ENCODE measurements around the gene PDHX. TPM values are rescaled to one million over a fixed set of nuclear protein-coding genes. Genes with fewer than 3 reads are reported as not detected.

The PDHX gene
- total RNA-seq, 1 donor from 2014 or later, result 18.6 TPM

DNA sequence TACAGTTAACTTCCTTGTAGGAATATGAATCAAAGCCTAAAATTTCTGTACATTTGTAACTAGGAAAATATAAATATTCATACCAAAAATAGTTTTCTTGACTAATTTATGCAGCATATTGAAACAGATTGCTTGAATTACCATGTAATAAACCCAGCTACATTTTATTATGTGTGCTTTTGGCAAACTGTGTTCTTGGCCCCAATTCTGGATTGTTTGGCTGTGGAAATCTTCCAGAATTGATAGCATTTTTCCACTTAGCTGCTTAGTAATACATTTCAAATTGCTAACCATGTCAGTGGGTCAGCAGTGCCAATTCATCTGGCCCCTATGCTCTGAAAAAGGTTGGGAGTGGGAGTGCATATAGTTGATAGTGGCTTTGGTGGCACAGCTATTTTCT lies 32.3 kb downstream of the PDHX start:
- TF ChIP-seq, protein P1, sequence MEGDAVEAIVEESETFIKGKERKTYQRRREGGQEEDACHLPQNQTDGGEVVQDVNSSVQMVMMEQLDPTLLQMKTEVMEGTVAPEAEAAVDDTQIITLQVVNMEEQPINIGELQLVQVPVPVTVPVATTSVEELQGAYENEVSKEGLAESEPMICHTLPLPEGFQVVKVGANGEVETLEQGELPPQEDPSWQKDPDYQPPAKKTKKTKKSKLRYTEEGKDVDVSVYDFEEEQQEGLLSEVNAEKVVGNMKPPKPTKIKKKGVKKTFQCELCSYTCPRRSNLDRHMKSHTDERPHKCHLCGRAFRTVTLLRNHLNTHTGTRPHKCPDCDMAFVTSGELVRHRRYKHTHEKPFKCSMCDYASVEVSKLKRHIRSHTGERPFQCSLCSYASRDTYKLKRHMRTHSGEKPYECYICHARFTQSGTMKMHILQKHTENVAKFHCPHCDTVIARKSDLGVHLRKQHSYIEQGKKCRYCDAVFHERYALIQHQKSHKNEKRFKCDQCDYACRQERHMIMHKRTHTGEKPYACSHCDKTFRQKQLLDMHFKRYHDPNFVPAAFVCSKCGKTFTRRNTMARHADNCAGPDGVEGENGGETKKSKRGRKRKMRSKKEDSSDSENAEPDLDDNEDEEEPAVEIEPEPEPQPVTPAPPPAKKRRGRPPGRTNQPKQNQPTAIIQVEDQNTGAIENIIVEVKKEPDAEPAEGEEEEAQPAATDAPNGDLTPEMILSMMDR (IDR thresholded peaks at IDR 0.05), result no peak
- Mint-ChIP-seq H3K4me3 (no peak overlapping the region), H3K36me3 (ENCODE audit: low read depth) (peaks cover 31% of the 10 kb centered on the region), H3K27me3 (no peaks in the 10 kb centered on the region), H3K27ac (no peak overlapping the region), H3K4me1 (no peaks in the 10 kb centered on the region), H3K9me3 (peaks cover 4% of the 10 kb centered on the region)
- ChIA-PET CTCF (no interaction called here), POLR2A (no interaction called here)
- intact Hi-C loops (cut with micrococcal nuclease), result no loop called here
- ATAC-seq (ENCODE audit: low read depth) (no peak), DNase-seq (no peak)

DNA sequence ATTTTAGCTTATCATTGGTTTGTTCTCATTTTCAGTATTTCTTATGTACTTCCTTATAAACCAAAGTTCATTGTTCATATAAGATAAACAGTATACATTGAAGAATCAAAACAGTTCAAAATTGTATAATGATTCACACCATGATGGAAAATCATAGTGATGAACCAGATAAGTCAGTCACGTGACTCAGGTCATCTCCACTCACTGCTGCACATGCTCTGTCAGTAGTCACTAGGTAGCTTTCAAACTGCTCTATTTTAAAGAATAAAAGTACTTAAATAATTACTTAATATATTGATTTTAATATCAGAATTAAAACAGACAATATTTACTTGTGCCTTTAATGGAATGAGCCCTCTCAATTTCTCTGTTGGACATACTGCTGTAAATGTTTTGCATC lies 37.5 kb downstream of the PDHX start:
- Mint-ChIP-seq H3K27ac (no peak overlapping the region), H3K9me3 (no peaks in the 10 kb centered on the region), H3K27me3 (no peaks in the 10 kb centered on the region), H3K36me3 (ENCODE audit: low read depth) (peaks cover 21% of the 10 kb centered on the region), H3K4me1 (no peaks in the 10 kb centered on the region), H3K4me3 (no peak overlapping the region)
- DNase-seq (no peak), ATAC-seq (ENCODE audit: low read depth) (no peak)
- ChIA-PET POLR2A (no interaction called here), CTCF (no interaction called here)
- TF ChIP-seq, protein P1 (IDR thresholded peaks at IDR 0.05), result no peak
- intact Hi-C loops (cut with micrococcal nuclease), result no loop called here

DNA sequence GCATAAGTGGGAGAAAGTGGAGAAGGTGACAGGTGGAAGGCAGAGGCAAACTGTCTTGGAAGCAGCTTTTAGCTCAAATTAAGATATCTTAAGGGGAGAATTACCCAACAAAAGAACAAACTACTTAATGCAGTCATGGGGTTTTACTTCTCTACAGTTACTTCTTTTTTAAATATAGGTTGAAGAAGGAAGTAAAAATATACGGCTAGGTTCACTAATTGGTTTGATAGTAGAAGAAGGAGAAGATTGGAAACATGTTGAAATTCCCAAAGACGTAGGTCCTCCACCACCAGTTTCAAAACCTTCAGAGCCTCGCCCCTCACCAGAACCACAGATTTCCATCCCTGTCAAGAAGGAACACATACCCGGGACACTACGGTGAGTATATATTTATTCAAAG lies 40.8 kb downstream of the PDHX start:
- intact Hi-C loops (cut with micrococcal nuclease), result no loop called here
- no peak overlapping the region for H3K4me3 Mint-ChIP-seq
- no peak for DNase-seq
- TF ChIP-seq, protein P1 (IDR thresholded peaks at IDR 0.05), result no peak
- no peak overlapping the region for H3K27ac Mint-ChIP-seq
- ATAC-seq (ENCODE audit: low read depth), result no peak
- CTCF ChIA-PET, result no interaction called here
- H3K36me3 Mint-ChIP-seq (ENCODE audit: low read depth), result peaks cover 39% of the 10 kb centered on the region
- POLR2A ChIA-PET, result no interaction called here
- H3K27me3 Mint-ChIP-seq, result no peaks in the 10 kb centered on the region
- H3K4me1 Mint-ChIP-seq, result no peaks in the 10 kb centered on the region
- H3K9me3 Mint-ChIP-seq, result no peaks in the 10 kb centered on the region

DNA sequence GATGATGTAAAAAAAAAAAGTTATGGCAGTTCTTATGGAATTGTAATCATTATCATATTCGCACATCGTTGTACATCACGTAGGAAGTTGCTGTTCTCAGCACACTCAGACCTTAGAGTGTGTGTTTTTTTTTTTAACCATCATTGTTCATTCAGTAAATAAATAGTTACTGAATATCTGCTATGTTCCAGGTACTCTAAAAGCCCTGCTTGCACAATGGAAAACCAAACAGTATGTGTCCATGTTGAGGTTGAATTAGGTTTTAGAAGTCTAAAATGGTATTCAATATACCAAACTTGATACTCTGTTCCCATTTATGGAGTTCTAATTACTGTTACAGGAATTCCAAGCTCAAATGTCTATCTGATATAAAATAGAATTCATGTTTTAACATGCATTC lies 41.2 kb downstream of the PDHX start:
- H3K4me1 Mint-ChIP-seq, result no peaks in the 10 kb centered on the region
- H3K36me3 Mint-ChIP-seq (ENCODE audit: low read depth), result peaks cover 43% of the 10 kb centered on the region
- CTCF ChIA-PET, result no interaction called here
- intact Hi-C loops (cut with micrococcal nuclease), result no loop called here
- no peak for ATAC-seq (ENCODE audit: low read depth)
- POLR2A ChIA-PET, result no interaction called here
- H3K9me3 Mint-ChIP-seq, result no peaks in the 10 kb centered on the region
- no peak overlapping the region for H3K27ac Mint-ChIP-seq
- TF ChIP-seq, protein P1 (IDR thresholded peaks at IDR 0.05), result no peak
- H3K4me3 Mint-ChIP-seq, result no peak overlapping the region
- no peaks in the 10 kb centered on the region for H3K27me3 Mint-ChIP-seq
- no peak for DNase-seq

DNA sequence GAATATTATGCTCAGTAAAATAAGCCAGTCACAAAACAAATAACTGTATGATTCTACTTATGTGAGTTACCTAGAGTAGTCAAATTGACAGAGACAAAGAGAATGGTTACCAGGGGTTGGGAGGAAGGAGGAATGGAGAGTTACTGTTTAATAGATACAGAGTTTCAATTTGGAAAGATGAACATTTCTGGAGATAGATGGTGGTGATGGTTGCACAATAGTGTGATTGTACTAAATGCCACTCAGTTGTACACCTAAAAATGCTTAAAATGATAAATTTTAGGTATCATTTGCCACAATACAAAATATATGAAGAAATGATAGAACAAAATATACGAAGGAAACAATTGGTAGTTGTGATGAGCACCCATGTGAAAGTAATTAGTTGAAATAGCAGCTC lies 43.4 kb downstream of the PDHX start:
- intact Hi-C loops (cut with micrococcal nuclease), result no loop called here
- POLR2A ChIA-PET, result no interaction called here
- Mint-ChIP-seq H3K4me1 (no peaks in the 10 kb centered on the region), H3K36me3 (ENCODE audit: low read depth) (peaks cover 39% of the 10 kb centered on the region), H3K9me3 (no peaks in the 10 kb centered on the region), H3K4me3 (no peak overlapping the region), H3K27me3 (no peaks in the 10 kb centered on the region), H3K27ac (no peak overlapping the region)
- CTCF ChIA-PET, result no interaction called here
- TF ChIP-seq, protein P1 (IDR thresholded peaks at IDR 0.05), result no peak
- ATAC-seq (ENCODE audit: low read depth) (no peak), DNase-seq (no peak)

Data from activated B cell treated with CpG ODN at 0.5 μM for 24 hours (primary cell).